Left renal cortex interstitium (tissue), 4 donors: Measurements from ENCODE around the gene DOCK8. TPM values are rescaled to one million over a fixed set of nuclear protein-coding genes. Genes with fewer than 3 reads are reported as not detected.
"Not testable (repeated sequence)": the region's sequence is repeated elsewhere in the genome, so short reads cannot be mapped to it uniquely, and the experiment has no call there.

Experiments
- DNase-seq, 4 donors: peaks; one replicate each; pipeline ENCODE4 v3.0.0-alpha.2; 2013; ENCODE audit warnings: low read depth in 4 of 4, low spot score in 2 of 4, missing footprints in 1 of 4
- polyA plus RNA-seq, 4 donors: library from polyadenylated mRNA; unstranded; fragments of 120-200 nt; gene quantifications; one replicate each; pipeline ENCODE4 v1.2.1, GENCODE V29; 2013; ENCODE audit not compliant: insufficient read length in 4 of 4

Gene DOCK8
- polyA plus RNA-seq, 4 donors, result 10.8 to 14.1 (median 11.9) TPM

DNA sequence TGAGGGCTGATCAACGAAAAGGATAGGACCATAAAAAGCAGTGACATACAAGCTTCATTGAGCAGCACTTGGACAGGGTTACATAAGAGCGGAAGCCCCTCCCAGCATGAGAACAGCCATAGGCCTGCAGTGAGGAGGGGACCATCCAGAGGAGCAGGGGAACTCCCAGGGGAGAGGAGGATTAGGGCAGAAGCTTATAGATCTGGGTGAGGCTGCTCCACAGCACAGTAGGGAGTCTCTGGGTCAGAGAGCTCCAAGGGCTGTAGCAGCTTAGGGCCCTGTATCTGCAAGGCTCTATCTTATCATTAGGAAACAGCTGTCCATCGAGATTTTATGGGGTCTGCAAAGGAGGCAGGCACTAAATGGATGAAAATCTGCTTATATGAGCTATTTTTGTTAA, 186.6 kb downstream of the DOCK8 start:
- no peak for DNase-seq

DNA sequence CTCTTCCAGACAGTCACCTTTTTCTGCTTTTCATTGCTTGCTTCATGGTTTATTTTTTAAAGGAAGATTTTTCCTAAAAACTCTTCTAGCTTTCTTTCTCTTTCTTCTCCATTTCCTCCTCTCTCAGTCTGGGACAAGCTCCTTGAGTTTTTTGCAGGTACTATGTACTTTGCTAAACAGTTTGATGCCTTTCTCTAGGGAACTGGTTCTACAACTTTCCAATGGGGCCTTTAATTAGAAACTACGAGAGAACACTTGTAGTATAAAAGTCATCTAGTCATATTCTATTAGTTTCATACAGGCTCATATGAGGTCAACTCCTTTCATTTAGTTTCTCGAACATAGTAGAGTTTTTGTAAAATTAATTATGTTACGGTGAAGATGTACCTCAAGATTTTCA, 189.6 kb downstream of the DOCK8 start:
- peak in 1 of 4 donors; percentile 20 for DNase-seq

DNA sequence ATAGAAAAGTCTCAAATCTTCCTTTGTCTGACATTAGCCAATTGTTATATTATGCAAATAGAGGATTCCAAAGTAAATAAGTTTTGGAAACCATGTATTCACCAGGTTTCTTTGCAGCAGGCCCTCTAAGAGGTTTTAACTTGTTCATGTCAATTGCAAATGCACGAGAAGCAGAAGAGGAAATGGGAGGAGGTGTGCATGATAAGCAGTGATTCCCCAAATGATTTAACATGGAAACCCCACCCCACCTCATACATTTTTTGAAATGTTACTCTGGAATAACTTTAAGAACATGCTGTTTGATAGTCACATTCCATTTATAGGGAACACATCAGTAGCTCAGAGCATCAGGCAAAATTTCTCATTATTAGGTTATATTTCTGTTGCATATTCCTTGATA, 190.7 kb downstream of the DOCK8 start:
- no peak for DNase-seq

DNA sequence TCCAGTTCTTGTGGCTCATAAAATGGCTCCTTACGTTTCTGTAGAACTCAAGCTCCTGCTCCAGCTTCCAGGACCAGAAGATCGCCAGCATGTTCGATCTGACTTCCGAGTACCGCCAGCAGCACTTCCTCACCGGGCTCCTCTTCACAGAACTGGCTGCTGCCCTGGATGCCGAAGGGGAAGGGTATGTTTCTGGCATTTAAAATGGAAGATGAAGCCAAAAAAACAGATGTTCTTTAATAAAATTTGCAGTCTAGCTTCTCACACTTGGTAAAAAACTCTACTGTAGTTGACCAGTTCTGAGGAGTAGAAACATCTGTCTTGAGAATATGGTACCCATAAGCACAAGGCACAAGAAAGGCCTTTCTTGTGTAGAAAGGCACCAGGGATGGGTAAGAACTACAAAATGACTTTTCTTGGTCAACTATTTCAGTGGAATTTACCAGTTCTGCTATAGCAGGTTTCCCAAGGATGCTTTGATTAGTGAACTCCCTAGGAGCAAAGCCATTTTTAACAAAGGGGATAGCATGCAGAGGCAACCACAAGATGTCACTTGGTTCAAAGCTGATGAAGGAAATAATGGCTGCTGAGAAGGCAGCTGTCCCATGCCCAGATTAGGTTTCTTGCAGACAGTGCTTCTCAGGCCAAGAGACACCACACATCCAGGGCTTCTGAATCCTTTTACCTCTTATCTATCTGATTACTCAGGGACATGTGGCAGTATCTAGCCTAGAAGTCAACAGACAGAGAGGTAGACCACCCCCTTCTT, 192.4 kb downstream of the DOCK8 start:
- DNase-seq, result no peak

DNA sequence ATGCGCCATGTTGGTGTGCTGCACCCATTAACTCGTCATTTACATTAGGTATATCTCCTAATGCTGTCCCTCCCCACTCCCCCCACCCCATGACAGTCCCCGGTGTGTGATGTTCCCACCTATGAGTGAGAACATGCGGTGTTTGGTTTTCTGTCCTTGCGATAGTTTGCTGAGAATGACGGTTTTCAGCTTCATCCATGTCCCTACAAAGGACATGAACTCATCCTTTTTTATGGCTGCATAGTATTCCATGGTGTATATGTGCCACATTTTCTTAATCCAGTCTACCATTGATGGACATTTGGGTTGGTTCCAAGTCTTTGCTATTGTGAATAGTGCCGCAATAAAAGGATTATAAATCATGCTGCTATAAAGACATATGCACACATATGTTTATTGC, 195.0 kb downstream of the DOCK8 start:
- DNase-seq, result not testable (repeated sequence)

DNA sequence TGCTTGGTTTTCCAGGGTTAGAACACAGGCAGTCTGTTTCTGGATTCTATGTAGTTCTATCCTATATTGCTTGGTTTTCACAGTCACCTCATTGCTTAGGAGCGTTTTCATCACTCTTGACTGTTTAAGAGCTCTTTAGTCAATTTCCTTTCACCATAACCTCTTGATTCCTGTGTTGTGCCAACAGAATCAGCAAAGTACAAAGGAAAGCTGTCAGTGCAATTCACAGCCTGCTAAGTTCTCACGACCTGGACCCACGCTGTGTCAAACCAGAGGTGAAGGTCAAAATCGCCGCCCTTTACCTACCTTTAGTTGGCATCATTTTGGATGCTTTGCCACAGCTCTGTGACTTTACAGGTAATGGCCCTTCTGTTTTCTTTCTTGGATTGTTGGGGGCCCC, 199.9 kb downstream of the DOCK8 start:
- DNase-seq, result no peak

DNA sequence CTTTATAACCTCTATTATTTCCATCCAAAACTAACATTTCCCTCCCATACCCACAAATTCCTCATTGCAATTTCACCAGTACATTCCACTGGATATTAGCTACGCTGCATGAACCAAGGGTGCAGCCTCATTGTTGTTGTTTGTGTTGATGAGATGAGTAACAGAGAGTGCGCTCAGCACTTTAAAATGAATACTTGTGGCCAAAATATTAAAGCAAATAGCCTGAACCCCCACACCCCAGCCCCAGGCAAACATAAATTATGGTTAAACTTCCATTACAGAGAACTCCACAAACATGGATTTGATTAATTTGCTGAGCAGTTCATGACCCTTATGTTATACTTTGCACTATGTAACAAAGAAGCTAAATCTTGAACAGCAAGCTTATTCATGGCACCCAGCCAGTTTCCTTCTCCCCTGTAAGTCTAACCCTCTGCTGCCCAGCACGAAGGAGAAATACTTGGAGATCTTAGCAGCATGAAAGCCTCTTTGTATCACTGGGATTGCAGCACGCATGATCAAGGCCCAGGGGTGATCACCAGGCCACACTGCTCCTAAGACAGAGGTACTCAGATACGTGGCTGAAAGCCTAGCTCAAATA, 205.0 kb downstream of the DOCK8 start:
- DNase-seq, result peak in 1 of 4 donors; percentile 40

DNA sequence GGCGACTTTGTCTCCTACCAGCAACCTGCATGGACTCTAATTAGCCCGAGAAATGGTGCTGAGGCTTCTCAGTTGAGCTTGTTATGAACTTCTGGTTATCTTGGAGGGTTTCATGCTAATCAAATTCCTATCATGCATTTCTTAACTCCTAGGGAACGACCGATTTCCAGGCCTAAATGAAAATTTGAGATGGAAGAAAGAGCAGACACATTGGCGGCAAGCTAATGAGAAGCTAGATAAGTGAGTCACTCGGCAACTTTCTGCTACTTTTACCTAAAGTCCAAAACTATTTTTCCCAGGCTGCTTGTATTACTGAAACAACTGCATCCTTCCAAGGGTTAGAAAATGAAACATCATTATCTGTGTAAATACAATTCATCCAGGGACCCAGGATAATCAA, 207.2 kb downstream of the DOCK8 start:
- DNase-seq, result no peak

DNA sequence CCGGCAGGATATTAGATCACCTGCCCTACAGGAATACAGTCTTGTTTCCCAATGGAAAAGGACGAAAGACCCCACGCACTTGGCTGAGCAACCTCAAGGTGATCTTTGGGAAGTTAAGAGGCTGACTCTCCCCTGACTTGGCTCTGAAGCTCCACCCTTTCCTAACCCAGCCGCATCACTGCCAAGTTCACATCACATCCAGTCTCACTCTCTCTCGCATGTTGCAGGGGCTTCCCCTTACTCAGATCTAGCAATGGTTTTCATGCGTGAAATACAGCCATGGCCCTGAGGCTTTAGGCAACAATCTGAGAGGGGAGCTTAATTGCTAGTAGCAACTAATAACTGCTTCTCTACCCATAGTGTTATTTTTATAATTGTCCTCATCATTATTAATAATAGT, 211.6 kb downstream of the DOCK8 start:
- no peak for DNase-seq

DNA sequence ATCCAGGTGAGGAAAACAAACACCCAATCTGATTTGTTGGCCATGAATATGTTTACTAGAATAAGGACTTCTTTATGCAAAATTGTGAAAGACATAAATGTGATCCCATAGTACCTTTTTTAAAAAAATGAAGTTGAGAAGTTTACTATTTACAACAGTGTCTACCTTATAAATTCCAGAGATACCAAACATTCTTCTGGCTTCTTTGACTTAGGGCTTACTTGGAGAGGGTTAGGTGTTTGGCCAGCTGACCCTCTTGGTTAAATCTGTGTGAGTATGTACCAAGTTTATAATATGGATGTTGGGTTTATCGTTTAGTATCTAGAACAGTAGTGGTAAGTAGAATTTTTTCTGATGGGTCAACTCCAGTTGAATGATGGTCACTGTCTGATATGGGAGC, 212.3 kb downstream of the DOCK8 start:
- DNase-seq, result no peak

DNA sequence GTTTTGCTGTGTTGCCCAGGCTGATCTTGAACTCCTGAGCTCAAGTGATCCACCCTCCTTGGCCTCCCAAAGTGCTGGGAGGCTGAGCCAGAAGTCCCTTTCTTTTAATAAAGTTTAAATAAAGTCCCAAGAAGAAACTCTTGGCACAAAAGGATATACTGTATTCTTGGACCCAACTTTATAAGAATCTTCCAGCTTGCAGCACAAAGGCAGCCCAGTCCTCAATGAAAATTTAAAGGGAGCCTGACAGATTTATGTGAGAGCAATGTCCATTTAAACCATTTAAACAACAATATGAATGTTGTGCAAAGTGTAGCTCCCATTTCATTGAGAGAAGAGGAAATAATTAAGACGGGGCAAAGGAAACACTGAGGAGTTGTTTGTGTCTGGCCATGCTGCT, 217.0 kb downstream of the DOCK8 start:
- DNase-seq, result no peak

DNA sequence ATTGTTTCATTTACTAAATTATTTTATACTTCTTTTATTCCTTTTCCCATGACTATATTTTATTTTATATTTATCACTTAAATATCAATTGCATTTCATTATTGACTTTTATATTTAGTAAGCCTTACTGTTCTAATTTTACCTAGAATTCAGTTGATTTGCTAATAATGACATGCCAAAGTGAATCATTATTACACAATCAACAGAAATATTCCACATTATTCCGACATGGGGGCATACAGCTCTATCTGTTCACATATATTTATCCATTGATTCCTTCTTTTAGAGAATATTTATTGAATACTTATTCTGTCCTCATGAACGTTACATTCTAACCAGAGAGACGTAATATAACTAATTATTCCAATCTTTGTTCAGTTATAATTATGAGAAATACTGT, 221.8 kb downstream of the DOCK8 start:
- DNase-seq, result no peak

DNA sequence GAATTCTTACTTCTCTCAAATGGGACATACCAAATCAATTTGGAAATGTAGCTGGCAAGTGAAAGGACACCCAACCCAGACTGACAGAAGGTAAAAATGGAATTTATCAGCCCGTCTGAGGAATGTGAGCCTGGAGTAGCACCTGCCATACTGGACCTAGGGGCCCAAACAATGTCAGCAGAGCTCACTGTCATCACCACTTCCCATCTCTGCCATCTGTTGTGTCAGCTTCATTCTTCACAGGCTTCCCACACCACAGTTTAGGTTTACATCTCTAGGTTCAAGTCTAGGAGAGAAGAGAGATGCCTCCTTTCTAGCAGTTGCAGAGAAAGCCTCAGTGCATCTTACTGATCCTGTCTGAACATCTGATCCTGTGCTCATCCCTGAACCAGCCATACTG, 222.4 kb downstream of the DOCK8 start:
- DNase-seq, result no peak

DNA sequence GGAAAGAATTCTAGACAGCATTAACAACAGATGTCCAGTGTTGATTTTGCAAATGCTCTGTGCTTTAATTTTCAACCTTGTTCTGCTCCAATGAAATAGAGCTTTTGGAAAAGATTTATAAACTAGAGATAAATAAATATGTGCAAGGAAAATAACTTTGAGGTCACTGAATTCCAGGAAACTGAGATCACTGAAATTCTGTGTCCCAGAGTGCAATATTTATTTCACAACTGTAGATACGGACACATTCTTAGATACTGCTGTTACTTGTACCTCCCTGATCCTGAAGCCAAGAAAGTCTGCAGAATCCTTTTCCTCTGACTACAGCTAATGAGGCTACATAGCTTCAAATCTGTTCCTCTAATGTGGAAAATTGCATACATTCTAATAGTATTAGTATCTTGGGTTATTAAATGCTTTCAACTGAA, 222.9 kb downstream of the DOCK8 start:
- no peak for DNase-seq

DNA sequence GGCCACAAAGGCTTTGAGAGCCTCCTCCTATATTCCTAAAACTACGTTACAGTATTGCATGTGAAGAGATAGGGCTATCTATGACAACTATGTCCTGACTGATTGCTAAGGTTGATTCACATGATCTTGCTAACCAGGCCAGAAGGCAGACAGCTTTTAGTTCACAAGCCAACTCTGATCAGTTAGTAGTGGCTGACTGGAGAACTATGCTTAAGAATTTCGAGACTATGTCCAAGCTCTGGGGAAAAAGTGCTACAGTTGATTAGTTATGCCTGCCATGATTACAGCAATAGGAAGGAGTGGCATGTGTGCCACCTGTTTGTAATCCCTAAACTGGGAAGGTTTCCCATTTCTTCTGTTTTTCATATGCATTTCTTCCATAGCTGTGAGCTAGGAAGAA, 223.4 kb downstream of the DOCK8 start:
- DNase-seq, result no peak

DNA sequence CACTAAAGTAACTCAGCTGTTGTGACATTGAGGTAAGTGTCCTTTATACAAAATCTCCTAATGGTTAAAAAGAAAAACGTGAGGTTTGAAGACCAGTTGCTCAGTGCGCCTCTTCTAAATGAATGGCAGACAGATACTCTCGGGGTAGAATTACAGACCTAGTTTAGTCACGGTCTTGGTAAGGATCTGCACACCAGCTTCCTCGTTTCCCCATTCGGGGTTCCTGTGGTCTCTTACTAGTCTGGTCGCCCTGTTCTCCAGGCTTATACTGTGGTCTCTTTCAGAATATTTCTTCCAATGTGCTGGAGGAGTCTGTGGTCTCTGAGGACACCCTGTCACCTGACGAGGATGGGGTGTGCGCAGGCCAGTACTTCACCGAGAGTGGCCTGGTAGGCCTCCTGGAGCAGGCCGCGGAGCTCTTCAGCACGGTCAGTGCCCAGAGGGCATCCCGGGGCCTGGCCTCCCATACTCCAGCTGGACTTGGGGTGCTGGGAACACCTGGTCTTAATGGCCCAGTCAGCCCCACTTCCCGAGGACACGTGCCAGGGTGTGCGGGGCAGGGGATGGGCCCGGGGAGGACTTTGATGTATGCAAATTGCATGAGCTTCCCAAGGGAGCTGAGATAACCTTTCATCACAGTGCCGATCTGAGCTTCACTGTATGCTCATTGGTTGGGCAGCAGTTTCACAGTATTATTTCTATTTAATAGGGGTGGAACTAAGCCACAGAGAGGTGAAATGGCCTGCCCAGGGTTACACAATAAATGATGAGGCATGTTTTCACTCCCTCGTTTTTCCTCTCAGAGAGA, 224.5 kb downstream of the DOCK8 start:
- no peak for DNase-seq

DNA sequence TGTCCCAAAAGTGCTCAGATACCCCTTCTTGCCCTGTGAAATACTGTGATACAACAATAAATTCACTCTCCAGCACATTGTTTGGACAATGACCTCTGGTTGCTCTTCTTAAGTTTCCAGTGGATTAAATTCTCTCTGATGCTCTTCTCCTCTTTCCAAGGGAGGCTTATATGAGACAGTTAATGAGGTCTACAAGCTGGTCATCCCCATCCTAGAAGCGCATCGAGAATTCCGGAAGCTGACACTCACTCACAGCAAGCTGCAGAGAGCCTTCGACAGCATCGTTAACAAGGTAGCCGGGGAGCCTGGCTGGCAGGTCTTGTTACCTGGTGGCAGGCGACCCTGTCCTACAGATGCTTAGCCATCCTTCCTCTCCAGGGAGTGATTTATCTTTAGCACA, 226.5 kb downstream of the DOCK8 start:
- peak in 3 of 4 donors; percentile 41 to 56 (median 55) for DNase-seq

DNA sequence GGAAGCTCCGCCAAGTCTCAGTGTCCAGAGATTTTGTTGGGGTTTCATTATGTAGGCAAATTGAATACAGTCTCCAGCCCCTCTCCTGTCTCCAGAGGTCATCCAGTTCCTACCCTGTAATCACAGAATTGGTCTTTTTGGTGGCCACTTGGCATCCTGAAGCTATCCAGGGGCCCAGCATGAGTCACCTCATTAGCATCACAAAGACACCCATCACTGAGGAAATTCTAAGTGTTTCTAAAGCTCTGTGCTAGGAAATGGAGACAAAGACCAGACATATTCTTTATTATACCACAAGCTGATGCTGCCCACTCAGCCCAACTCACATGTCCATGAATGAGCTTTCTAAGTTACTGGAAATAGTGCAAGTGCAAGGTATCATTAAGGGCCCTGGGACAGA, 229.9 kb downstream of the DOCK8 start:
- no peak for DNase-seq

DNA sequence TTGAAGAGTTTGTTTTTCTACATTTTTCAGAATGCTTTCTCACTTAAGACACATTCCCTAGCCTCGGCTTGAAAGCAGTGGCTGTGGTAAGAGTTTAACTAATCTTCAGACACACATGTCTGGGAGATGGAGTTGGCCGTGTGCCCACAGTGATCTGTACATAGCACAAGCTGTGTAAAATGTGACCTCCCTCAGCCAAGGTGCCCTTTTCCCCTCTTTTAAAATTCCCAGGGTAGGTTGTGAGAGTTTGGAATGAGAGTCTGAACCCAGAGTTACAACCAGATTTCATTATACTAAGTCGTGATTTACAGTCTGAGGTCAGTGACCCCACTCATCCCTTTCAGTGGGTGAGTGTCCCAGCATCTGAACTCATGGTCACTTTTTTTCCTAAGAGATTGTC, 230.4 kb downstream of the DOCK8 start:
- DNase-seq, result no peak

DNA sequence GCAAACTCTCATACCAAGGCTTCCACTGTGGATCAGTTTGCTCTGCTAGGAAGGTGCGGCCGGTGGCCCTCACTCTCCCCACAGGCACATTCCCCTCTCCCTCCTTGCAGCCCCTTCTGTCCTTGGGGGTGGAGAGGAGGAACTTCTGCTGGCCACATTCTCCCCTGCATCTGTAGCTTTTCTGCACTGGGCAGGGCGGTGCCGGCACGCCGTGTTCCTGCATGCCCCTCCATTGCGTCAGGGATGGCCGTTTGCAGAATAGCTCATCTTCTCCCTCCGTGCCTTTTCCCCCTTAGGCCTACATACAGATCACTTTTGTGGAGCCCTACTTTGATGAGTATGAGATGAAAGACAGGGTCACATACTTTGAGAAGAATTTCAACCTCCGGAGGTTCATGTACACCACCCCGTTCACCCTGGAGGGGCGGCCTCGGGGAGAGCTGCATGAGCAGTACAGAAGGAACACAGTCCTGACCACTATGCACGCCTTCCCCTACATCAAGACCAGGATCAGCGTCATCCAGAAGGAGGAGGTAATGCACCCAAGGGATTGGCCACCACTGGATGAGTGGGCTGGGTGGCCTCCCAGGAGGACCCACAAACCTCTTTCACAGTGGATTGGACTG, 231.5 kb downstream of the DOCK8 start:
- DNase-seq, result no peak
